Measurements from ENCODE around the gene BTN3A1. TPM values are rescaled to one million over a fixed set of nuclear protein-coding genes. Genes with fewer than 3 reads are reported as not detected.
"Not testable (repeated sequence)": the region's sequence is repeated elsewhere in the genome, so short reads cannot be mapped to it uniquely, and the experiment has no call there.

Gene BTN3A1
- total RNA-seq, 1 donor from 2014 or later: 10.9 TPM

GRCh38 chr6:26372308-26373144, 29.5 kb upstream of the BTN3A1 start:
- Mint-ChIP-seq H3K9me3 (ENCODE audit: low read depth) (no peaks in the 10 kb centered on the region), H3K36me3 (ENCODE audit: low read depth) (peaks cover 14% of the 10 kb centered on the region), H3K4me1 (ENCODE audit: low read depth) (peaks cover 3% of the 10 kb centered on the region), H3K27me3 (ENCODE audit: low read depth) (no peaks in the 10 kb centered on the region), H3K27ac (ENCODE audit: unreplicated experiment) (no peak overlapping the region), H3K4me3 (ENCODE audit: unreplicated experiment) (no peak overlapping the region)
- DNase-seq (ENCODE audit: low spot score): no peak
- no peak for TF ChIP-seq CTCF (IDR thresholded peaks at IDR 0.05)

- Mint-ChIP-seq H3K27me3 (ENCODE audit: low read depth) (no peaks in the 10 kb centered on the region), H3K4me3 (ENCODE audit: unreplicated experiment) (no peak overlapping the region), H3K9me3 (ENCODE audit: low read depth) (no peaks in the 10 kb centered on the region), H3K27ac (ENCODE audit: unreplicated experiment) (no peak overlapping the region), H3K36me3 (ENCODE audit: low read depth) (peaks cover 11% of the 10 kb centered on the region), H3K4me1 (ENCODE audit: low read depth) (peaks cover 3% of the 10 kb centered on the region)
- DNase-seq (ENCODE audit: low spot score): no peak
- TF ChIP-seq CTCF (IDR thresholded peaks at IDR 0.05): no peak
These were observed 26.8 kb upstream of the BTN3A1 start for GRCh38 chr6:26375270-26375669.

GRCh38 chr6:26377719-26378118, 24.4 kb upstream of the BTN3A1 start:
- TF ChIP-seq CTCF (IDR thresholded peaks at IDR 0.05): no peak
- no peak overlapping the region for H3K4me3 Mint-ChIP-seq (ENCODE audit: unreplicated experiment)
- no peaks in the 10 kb centered on the region for H3K27me3 Mint-ChIP-seq (ENCODE audit: low read depth)
- H3K9me3 Mint-ChIP-seq (ENCODE audit: low read depth): no peaks in the 10 kb centered on the region
- no peak overlapping the region for H3K27ac Mint-ChIP-seq (ENCODE audit: unreplicated experiment)
- H3K36me3 Mint-ChIP-seq (ENCODE audit: low read depth): peaks cover 11% of the 10 kb centered on the region
- H3K4me1 Mint-ChIP-seq (ENCODE audit: low read depth): no peaks in the 10 kb centered on the region
- DNase-seq (ENCODE audit: low spot score): no peak

- not testable (repeated sequence) for H3K27me3 Mint-ChIP-seq (ENCODE audit: low read depth); DNase-seq (ENCODE audit: low spot score); H3K4me3 Mint-ChIP-seq (ENCODE audit: unreplicated experiment); H3K4me1 Mint-ChIP-seq (ENCODE audit: low read depth); H3K27ac Mint-ChIP-seq (ENCODE audit: unreplicated experiment); H3K9me3 Mint-ChIP-seq (ENCODE audit: low read depth)
- peaks cover 11% of the 10 kb centered on the region for H3K36me3 Mint-ChIP-seq (ENCODE audit: low read depth)
These were observed 23.9 kb upstream of the BTN3A1 start for GRCh38 chr6:26378143-26378542.

- Mint-ChIP-seq H3K9me3 (ENCODE audit: low read depth) (no peaks in the 10 kb centered on the region), H3K4me1 (ENCODE audit: low read depth) (peaks cover 13% of the 10 kb centered on the region), H3K27me3 (ENCODE audit: low read depth) (no peaks in the 10 kb centered on the region), H3K4me3 (ENCODE audit: unreplicated experiment) (no peak overlapping the region), H3K27ac (ENCODE audit: unreplicated experiment) (no peak overlapping the region), H3K36me3 (ENCODE audit: low read depth) (peaks cover 8% of the 10 kb centered on the region)
- TF ChIP-seq CTCF (IDR thresholded peaks at IDR 0.05): no peak
- DNase-seq (ENCODE audit: low spot score): no peak
These were observed 22.8 kb upstream of the BTN3A1 start for GRCh38 chr6:26379292-26379691.

DNA sequence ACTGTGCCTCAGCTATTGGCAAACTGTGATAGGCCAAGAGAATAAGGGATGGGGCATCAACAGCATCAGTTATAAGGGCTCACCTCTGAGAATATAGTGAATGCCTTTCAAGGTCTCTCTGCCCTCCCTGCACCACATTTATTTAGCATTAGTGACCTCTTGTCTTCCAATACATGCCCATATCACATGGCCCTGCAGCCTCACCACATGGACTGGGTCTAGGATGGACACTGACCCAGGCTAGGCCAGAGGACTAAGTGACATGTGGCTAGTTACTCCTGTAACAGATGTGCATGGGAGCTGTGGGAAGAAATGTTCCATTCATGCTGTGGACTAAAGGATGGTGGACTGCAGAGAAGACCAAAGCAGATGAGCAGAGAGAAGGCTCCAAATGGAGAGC, 22.3 kb upstream of the BTN3A1 start:
- no peak for DNase-seq (ENCODE audit: low spot score)
- H3K27me3 Mint-ChIP-seq (ENCODE audit: low read depth): no peaks in the 10 kb centered on the region
- H3K9me3 Mint-ChIP-seq (ENCODE audit: low read depth): no peaks in the 10 kb centered on the region
- no peak overlapping the region for H3K4me3 Mint-ChIP-seq (ENCODE audit: unreplicated experiment)
- H3K27ac Mint-ChIP-seq (ENCODE audit: unreplicated experiment): no peak overlapping the region
- H3K4me1 Mint-ChIP-seq (ENCODE audit: low read depth): peaks cover 15% of the 10 kb centered on the region
- no peak for TF ChIP-seq CTCF (IDR thresholded peaks at IDR 0.05)
- H3K36me3 Mint-ChIP-seq (ENCODE audit: low read depth): peaks cover 6% of the 10 kb centered on the region

Measured in chondrocyte (in vitro differentiated cells).